HG03097 (cell line): ENCODE data around the gene FOXK1.
"Not testable (repeated sequence)": the region's sequence is repeated elsewhere in the genome, so short reads cannot be mapped to it uniquely, and the experiment has no call there.

Source experiments
- ATAC-seq: cut with Tn5 transposase; IDR thresholded peaks from one replicate; pipeline ENCODE4 v1.9.1; 2021; ENCODE audit not compliant: unreplicated experiment, low FRiP score

The FOXK1 gene

GRCh38 chr7:4681886-4682620 is at the start of gene FOXK1:
Gene FOXK1, plus strand, starts transcription at chr7:4682295. Its CDS starts 14 bp downstream, at chr7:4682309.
- peak; percentile 64 for ATAC-seq

- no peak for ATAC-seq
Observed at GRCh38 chr7:4633012-4633411, 49.1 kb upstream of the FOXK1 start.

GRCh38 chr7:4634166-4634565 is 47.9 kb upstream of the FOXK1 start:
- ATAC-seq: no peak

- no peak for ATAC-seq
Observed at GRCh38 chr7:4638781-4639575, 43.1 kb upstream of the FOXK1 start.

GRCh38 chr7:4641091-4641666 is 40.9 kb upstream of the FOXK1 start:
- no peak for ATAC-seq

- peak; percentile 77 for ATAC-seq
Observed at GRCh38 chr7:4641667-4642467, 40.2 kb upstream of the FOXK1 start.

GRCh38 chr7:4642468-4643203 is 39.5 kb upstream of the FOXK1 start:
- no peak for ATAC-seq

- ATAC-seq: not testable (repeated sequence)
Observed at GRCh38 chr7:4643204-4643471, 39.0 kb upstream of the FOXK1 start.

- no peak for ATAC-seq
Observed at GRCh38 chr7:4645246-4645645, 36.8 kb upstream of the FOXK1 start.

- ATAC-seq: no peak
Observed at GRCh38 chr7:4648111-4648510, 34.0 kb upstream of the FOXK1 start.

- ATAC-seq: no peak
Observed at GRCh38 chr7:4650433-4651047, 31.6 kb upstream of the FOXK1 start.

- no peak for ATAC-seq
Observed at GRCh38 chr7:4653771-4654170, 28.3 kb upstream of the FOXK1 start.

GRCh38 chr7:4655311-4655710 is 26.8 kb upstream of the FOXK1 start:
- no peak for ATAC-seq

- ATAC-seq: no peak
Observed at GRCh38 chr7:4655896-4656295, 26.2 kb upstream of the FOXK1 start.

- ATAC-seq: no peak
Observed at GRCh38 chr7:4657640-4658417, 24.3 kb upstream of the FOXK1 start.

- ATAC-seq: no peak
Observed at GRCh38 chr7:4659551-4660286, 22.4 kb upstream of the FOXK1 start.

GRCh38 chr7:4661871-4662270 is 20.2 kb upstream of the FOXK1 start:
- no peak for ATAC-seq

GRCh38 chr7:4663239-4664018 is 18.7 kb upstream of the FOXK1 start:
- no peak for ATAC-seq
